Epidermal melanocyte (primary cell): ENCODE results near the gene PAPOLA.
"Not testable (repeated sequence)": the region's sequence is repeated elsewhere in the genome, so short reads cannot be mapped to it uniquely, and the experiment has no call there.

Experiments used
- DNase-seq: peaks from one replicate; pipeline ENCODE4 v3.0.0; 2011; ENCODE audit warnings: low spot score; ENCODE audit not compliant: insufficient read length

PAPOLA gene

DNA sequence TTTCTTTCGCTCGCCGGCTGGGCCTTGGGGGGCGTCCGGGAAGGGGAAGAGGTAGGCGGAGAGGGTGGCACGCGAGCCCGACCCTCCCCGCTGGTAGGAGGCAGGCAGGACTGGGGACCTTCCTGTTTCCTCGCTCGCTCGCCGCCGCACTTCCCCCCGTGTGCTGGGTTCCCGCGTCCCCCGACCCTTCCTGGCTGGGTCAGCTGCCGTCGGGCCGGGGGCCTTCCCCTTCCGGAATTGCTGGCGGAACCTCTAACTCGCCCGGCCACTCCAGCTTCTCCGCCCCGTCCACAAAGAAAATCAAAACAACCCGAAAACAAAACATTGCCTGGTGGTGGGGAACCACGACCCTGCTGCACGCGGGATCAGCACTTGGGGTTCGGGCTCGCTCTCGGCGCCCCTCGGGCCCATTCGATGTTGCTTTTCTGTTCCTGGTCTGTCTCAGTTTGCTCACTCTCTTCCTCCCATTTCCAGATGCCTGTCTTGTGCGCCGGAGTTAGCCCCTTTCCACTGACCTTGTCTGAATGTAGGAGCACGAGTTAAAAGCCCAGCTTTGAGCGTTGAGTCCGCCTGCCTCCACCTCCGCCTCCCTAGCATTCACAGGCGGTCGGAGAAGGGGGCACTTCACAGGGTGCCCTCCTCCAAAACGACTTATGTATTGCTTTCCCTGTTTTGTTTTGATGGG lies 581 bp downstream of the PAPOLA start:
- DNase-seq, result no peak

DNA sequence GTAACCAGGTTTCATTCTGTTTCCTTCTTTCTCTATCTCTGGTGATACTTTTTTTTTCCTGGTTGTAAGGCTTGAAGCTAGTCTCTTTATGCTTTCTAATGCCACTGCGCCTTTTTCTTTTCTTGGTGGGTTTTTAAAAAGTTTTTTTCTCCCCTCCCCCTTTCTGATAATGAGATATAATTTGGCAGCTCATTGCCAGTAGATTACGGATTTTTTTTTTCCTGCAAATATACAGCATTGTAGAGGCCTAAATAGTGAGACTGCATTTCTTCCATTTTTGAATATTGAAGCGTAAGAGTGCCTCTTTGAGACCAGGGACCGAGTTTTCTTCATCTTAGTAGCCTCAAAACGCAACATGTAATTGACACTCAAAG lies 1.1 kb downstream of the PAPOLA start:
- no peak for DNase-seq

DNA sequence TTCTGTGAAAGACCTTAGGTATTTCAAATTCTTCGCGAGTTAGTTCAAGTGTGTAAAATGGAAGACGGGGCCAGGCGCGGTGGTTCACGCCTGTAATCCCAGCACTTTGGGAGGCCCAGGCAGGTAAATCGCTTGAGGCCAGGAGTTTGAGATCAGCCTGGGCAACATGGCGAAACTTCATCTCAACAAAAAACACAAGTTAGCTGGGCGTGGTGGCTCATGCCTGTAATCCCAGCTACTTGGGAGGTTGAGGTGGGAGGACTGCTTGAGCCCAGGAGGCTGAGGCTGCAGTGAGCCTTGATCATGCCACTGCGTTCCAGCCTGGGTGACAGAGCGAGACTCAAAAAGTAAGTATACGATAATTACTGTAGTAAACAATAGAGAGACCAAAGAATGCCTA lies 2.2 kb downstream of the PAPOLA start:
- not testable (repeated sequence) for DNase-seq

DNA sequence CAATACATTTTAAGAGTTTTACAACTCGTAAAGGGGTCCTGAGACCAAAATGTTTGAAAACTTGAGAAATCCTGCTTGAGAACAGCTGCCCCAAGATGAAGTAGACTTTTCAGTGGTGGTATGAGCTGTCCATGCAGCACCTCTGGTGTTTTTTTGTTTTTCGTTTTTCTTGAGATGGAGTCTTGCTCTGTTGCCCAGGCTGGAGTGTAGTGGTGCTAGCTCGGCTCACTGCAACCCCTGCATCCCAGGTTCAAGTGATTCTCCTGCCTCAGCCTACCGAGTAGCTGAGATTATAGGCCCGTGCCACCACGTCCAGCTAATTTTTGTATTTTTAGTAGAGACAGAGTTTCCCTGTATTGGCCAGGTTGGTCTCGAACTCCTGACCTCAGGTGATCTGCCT lies 5.5 kb downstream of the PAPOLA start:
- no peak for DNase-seq

DNA sequence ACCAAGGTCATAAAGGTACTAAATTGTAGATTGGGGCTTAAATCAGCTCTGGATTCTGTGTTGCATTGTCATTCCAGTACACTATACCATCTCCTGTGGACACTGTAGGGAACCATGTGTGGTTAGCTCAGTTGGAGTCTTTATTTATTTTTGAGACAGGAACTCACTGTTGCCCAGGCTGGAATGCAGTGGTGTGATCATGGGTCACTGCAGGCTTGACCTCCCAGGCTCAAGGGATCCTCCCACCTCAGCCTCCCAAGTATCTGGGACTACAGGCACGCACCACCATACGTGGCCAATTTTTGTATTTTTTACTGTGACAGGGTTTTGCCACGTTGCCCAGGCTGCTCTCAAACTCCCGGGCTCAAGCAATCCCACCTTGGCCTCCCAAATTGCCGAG lies 6.7 kb downstream of the PAPOLA start:
- DNase-seq, result no peak

DNA sequence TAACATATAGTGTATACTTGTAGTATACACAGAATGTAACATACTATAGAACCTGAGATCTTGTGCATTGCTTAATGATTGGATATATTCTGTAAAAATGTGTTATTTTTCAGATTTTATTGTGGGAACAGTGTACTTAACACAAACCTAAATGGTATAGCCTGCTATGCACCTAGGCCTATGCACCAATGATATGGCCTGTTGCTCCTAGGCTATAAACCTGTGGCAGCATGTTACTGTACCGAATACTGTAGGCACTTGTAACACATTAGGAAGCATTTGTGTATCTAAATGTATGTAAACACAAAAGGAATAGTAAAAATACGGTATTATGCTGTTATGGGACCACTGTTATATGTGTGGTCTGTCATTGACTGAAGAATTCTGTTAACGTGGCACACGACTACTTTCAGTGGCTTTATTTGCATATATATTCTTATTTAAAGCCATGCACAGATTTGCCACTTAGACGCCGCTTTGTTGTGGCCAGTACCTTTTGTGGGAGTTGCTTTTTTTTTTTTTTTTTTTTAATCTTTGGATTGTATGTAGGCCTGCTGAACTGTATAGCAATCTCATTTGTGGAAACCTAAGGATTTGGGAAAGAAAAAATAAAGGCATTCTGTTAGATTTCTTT lies 7.4 kb downstream of the PAPOLA start:
- no peak for DNase-seq

DNA sequence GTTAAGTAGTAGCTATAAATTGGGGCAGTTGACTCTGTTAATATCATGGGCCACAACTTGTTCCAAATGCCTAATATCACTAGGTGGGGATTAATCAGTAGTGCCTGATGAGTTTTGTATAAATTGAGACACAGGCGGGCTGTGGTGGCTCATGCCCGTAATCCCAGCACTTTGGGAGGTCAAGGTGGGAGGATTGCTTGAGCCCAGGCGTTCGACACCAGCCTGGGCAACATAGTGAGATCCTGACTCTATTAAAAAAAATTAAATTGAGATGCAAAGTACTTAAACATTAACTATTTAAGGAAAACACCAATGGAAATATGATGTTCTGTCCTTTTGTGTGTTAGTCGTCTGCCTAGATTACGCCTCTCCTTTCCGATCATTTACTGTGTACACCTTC lies 9.0 kb downstream of the PAPOLA start:
- DNase-seq, result no peak

DNA sequence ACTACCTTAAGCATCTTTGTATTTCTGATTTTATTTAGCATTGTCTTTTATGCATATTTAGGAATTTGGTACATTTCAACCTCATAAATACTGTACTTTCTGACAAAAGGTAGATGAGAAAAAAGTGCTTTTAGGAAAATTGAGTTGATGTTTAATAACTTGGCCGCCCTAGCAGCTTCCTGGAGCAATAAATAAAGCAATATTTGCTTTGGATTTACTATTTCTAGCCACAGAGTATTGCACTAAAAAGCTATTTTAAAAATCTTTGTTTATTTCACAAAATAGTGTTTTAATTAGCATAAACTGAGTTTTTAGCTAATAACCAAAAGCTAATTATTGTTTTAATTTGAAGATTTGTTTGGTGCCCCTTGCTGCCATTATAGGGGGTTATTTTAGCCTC lies 9.5 kb downstream of the PAPOLA start:
- DNase-seq, result no peak

DNA sequence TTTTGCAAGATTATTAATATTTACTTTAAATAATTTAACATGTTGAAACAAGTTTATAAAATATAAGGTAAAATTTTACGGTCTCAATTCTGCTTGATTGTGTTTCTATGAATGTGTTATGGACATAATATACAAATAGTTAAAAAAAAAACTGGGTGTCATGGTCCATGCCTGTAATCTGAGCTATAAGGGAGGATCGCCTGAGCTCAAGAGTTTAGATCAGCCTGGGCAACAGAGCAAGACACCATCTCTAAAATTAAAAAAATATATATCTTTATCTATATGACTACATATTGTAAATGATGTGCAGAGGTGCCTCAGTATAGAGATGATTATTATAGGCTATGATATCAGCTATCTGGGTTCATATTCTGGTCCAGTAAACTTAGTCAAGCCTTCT lies 9.9 kb downstream of the PAPOLA start:
- no peak for DNase-seq

DNA sequence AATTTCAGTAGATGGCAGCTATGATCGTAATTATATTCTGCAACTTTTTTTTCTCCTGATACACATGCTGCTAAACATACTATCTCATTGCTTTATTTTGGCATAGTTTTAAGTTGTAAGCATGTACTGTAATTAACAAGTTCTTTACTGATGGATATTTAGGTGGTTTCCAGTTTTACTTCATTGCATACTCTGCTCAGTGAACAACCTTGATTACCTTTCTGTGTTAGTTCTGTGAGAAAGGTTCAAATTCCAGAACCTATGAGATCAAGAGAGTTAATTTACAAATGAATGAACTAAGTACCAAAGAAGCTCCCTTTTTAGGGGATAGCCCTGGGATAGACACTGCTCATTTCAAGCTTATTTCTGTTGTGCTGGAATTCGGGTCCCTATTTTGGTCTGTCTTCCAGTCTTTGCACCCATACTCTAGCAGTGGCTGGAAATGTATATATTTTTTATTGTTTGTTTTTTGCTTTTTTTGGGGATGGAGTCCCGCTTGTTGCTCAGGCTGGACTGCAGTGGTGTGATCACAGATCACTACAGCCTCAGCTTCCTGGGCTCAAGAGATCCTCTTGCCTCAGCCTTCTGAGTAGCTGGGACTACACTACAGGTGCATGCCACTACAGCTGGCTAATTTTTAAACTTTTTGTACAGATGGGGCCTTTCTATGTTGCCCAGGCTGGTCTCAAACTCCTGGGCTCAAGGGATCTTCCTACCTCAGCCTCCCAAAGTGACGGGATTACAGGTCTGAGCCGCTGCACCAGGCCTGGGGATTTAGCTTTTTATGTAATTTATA lies 10.6 kb downstream of the PAPOLA start:
- DNase-seq, result no peak

DNA sequence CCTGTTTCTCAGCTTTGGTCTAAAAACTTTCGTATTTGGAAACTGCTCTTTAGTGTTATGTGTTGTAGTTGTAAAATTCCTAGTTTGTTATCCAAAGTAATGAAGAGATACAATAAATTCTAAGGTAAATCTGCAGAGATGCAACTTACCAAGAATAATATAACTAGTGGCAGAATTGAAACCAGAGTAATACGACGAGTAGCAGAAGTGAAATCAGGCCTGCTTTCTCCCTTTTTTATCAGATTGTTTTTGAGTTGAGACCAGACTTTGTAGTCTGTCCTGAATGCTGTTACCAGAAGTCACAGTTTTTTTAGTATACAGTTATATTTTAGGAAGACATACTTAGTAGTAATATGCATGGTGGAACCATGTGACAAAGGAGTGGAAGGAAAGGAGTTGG lies 12.5 kb downstream of the PAPOLA start:
- DNase-seq, result no peak

DNA sequence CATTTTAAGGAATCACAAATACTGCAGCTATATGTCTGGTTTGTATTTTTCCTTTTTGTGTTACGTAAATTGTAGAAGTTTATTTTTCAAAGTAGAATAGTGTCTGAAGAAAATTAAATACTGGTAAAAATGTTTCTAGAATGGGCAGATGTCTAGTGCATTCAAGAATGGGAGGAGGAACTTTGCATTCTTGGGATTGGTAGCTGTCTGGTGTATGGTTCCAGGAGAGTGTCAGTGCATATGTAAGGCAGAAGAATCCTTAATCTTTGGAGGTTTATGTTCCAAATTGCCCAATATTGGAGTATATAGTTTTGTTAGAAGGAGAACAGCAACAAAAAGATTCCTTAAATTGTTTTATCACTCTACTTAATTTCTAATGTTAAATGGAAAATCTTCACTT lies 13.5 kb downstream of the PAPOLA start:
- no peak for DNase-seq

DNA sequence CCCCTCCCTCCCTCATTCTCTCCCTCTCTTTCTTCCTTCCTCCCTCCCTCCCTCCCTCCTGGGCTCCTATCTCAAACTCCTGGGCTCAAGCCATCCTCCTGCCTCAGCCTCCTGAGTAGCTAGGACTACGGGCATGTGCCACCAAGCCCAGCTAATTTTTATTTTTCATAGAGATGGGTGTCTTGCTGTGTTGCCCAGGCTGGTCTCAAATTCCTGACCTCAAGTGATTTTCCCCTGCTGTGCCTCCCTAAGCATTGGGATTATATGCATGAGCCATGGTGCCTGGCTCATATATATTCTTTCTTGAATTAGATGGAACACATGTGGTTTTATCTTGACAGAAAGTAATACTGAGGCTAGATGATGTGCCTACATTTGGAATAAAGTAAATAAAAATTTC lies 14.2 kb downstream of the PAPOLA start:
- no peak for DNase-seq

DNA sequence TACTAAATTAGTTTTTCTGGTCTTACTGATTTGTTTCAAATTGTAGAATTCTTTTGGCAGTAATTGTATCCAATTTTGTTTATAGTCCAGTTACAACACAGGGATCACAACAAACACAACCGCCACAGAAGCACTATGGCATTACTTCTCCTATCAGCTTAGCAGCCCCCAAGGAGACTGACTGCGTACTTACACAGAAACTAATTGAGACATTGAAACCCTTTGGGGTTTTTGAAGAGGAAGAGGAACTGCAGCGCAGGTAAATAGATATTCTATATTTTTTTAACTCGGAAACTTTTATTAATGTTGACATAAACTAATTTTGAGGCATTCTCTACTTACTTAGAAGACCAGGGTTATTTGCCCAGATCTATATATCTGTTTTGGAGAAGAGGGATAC lies 17.8 kb downstream of the PAPOLA start:
- no peak for DNase-seq

DNA sequence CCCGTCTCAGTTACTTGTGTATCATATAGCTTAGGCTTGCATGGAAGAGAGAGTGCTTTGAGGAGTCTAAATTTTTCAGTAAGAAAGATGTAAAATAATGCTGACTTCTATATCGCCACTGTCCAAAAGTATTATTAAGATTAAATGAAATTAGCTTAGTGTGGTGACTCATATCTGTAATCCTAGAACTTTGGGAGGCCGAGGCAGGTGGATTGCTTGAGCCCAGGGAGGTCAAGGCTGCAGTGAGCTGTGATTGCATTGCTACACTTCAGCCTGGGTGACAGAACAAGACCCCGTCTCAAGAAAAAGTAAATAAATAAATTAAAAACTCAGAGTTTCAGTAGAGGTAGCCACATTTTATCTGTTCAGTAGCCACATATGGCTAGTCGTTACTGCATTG lies 23.3 kb downstream of the PAPOLA start:
- no peak for DNase-seq

DNA sequence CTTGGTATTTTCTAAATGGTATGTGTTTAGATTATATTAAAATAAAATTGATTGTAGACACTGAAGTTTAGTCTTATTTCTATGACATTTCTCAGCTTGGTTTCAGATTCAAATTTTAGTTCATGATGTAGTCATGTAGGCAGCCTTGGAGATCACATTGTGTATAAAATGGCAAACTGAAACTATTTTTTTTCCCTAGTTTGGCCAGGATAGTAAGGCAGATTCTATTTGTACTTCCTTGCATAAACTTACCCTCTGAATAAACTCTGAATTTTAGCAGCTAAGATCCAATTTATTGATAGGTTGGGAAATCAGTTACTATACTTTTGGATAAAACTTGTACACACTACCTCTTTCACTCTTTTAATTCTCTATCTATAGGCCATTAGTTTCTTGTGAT lies 30.4 kb downstream of the PAPOLA start:
- no peak for DNase-seq

DNA sequence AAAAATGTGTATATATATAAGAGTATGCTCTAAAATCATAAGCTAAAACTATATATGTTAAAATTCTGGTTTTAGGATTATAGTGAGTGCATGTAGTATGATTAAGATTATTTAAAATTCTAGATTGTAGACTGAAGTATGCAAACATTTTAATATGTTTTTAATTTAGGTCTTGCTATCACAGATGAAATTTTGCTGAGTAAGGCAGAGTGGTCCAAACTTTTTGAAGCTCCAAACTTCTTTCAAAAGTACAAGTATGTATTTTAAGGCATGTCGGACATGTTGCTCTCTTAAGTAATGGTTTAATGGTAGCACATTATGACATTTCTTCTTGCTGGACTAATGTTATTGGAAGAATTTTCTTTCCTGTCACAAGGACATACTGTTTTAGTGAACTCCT lies 34.6 kb downstream of the PAPOLA start:
- no peak for DNase-seq

DNA sequence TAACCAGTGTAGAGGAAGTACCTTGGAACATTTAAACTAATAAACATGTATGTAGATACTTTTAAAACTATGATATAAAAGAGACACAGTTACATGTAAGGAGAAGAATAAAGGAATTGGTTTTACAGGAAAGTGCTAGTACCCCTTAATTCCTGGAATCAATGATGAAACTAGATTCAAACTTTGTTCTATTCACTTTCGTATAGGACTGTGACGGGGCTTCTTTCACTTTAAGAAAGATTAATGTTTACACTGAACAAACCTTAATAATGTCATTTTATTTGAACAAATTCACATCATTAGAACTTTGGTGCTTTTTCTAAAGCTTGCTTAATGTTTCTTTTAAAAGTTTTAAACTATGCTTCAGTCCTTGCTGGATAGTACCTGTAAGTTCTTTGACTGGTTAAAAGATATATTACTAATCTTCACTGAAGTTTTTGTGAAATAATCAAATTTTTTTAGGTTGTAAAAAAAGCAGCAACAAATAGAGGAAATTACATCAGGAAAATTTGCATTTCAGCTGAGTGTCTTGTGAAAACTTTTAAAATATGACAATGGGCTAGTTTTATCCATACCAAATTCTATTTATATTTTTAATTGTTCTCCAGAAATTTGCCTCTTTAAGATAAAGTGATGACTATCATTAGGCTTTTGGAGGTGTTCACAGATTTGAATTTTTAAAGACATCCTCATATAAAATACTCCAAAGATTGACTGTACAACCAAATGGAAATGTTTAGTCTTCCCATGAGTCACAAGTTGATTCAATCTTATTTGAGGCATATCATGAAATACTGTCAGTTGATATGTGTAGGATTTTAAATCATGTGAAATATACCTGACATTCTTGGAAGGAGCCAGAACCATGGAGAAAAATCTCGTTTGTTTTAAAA lies 36.2 kb downstream of the PAPOLA start:
- DNase-seq, result no peak

DNA sequence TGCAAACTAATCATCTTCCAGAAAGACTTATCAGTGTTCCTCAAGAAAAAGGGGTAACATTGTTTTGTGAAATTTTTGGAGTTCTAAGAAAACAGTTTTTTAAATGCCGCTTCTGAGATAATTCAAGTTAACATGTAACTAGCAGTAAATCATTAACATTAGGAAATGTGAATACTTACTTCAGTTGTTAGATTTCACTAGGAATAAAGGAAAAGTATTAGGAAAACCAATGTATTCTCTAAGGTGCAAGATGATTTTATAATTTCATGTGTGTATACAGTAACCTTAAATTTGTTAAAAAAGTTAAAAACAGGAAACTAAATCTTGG lies 36.8 kb downstream of the PAPOLA start:
- DNase-seq, result no peak

DNA sequence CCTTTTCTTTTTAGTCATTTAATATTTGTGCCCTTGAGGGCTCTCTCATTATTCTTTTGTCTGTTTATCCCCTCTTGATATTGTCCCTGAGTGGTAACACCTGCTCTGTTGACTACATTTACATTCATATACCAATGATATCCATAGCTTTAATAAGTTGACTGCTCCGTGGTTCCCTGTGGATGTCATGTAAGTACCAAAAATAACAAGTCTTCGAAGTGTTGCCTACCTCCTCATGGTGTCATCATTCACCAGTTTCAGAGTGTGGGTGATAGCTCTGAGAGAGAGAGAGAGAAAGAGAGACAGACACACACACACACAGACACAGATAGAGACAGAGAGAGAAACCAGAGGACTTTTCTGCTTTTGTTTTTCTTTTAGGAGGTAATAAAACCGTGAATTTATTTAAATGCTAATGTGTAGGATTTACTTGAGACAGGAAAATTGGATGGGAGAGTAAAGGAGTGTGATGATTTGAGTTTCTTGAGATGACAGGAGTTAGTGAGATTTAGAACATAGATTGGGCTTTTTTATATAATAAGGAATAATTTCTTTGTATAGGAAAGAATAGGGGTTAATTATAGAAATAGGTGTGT lies 52.2 kb downstream of the PAPOLA start:
- DNase-seq, result no peak

DNA sequence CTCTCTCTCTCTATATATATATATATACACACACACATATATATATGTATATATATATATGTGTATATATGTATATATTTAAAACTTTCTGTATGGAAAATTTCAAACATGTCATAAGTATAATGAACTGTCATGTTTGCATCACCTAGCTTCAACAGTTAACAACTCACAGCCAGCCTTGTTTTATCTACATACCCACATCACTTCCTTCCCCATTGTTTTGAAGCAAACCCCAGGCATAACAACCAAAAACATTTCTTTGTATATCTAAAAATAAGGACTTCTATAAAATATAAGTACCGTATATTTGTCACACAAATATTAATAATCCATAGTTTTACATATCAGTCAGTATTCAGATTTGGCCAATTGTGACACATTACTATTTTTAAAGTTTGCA lies 57.4 kb downstream of the PAPOLA start:
- no peak for DNase-seq

DNA sequence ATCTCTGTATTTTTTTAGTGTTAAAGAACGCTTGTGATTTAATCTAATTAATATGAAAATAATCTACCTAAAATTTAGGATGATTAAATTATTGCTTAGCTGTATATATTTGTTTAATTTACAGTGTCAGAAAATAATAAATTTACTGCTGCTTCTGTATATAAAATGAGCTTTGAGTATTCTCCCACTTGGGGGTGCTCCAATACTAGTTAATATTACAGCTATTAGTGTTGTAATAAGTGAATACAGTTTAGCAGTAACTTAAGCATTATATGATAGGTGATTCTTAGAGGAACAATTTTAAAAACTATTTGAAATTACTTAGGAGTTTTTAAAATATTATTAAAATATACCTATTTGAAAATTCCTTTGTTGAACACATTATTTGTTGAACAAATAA lies 62.2 kb downstream of the PAPOLA start:
- no peak for DNase-seq
